HuH-7 (cell line): ENCODE measurements around the gene RUNX3.

ENCODE experiments used
- DNase-seq: peaks from one replicate; pipeline ENCODE4 v3.0.0; 2011; ENCODE audit warnings: low spot score

The RUNX3 gene

DNA sequence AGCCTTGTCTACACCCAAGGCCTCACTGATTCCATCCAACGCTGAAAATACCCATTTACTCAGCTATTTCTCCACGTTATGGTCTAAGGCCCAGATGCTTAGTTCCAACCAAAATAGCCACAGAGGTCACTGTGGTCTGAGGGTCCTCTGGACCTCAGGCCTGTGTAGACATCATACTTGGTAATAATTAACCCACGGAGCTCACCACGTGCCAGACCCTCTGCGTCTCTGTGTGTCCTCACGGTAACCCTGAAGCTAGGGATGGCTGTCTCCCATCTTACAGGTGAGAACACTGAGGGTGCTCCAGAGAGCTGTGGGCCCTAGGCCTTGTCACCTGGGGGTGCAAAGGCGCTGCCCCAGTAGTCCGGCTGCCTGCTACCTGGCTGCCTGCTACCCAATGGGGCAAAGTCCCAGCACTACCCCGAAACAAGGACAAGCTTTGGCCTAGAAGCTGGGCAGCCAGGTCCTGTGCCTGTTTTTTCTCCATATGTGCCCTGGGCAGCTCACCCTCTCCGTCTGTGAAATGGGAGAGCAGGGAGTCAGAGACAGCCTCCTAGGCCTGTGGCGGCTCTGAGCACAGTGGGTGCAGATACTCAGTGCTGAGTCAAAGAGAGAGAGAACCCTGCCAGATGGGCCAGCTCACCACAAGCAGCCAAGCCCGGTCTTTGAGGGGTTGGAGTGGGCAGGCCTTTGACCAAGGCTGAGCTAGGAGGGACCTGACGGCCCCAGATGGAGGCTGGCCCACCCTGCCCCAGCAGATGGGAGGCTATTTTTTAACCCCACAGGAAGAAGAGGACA is 17.0 kb upstream of the RUNX3 start:
- DNase-seq, result peak; percentile 73

DNA sequence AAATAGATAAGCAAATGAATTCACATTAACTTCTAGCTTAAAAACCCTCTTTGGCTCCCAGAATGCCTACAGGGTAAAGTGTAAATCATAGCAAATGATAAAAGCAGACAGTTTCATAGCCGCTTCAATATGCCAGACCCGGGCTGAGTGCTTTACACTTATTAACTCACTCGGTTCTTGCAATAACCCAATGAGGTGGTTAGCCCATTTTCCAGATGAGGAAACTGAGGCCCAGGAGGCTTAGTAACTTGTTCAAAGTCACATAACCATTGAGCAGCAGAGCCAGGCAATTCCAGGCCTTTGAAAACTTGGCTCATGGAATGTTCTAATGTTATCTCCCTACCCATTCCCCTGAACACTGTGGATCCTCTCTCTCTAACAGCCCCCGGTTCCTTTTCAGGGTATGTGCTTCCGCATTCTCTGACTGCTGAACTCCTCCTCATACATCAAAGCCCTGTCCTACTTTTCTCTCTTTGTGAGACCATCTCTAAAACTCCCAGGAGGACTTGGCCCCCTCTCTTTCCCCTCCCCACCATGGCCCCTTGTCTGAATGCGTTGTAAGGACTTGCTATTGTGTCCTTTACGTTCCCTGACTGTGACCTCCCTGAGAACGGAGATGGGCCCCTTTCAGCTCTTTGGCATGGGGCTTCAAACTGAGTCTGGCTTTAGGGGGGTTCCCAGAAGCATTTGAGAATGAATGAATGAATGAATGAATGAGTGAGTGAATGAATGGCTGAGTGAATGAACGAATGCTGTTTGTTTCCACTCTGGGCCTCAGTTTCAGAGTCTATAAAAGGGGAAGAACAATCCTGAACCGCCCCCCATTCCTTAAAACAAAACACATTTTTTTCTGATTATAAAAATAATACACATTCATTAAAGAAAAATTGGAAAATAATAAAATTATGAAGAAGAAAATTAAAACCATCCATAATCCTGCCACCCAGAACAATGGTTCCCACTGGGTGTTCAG is 15.6 kb upstream of the RUNX3 start:
- DNase-seq, result no peak

DNA sequence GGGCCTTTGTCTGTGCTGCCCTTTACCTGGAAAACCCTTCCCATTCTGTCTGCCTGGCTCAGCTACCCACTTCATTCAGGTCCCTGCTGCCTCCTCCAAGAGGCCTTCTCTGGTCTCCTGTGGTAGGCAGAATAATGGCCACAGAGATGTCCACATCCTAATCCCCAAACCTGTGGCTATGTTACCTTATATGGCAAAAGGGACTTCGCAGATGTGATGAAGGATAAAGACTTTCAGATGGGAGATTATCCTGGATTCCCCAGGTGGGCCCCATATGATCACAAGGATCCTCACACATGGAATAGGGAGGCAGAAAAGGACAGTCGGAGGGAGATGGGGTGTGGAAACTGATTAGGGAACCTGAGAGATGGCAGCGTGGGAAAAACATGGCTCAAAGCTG is 14.2 kb upstream of the RUNX3 start:
- no peak for DNase-seq

DNA sequence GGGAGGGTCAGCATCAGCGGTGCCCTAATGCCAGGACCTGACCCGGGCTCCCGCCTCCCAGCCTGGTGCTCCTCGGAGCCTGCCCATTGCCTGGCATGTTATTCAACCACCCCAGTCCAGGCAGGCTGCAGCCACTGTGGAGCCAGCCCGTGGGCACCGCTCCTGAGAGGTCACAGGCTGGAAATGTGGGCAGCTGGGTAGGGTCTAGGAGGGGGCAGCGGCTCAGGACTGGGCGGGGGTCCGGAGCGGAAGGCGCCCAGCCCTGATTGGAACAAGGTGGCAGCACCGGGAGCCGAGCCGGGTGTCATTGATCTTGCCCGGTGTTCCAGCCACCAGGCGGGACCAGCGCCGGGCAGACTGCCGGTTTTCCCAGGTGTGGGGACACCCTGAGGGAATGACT is 12.7 kb upstream of the RUNX3 start:
- DNase-seq, result no peak

DNA sequence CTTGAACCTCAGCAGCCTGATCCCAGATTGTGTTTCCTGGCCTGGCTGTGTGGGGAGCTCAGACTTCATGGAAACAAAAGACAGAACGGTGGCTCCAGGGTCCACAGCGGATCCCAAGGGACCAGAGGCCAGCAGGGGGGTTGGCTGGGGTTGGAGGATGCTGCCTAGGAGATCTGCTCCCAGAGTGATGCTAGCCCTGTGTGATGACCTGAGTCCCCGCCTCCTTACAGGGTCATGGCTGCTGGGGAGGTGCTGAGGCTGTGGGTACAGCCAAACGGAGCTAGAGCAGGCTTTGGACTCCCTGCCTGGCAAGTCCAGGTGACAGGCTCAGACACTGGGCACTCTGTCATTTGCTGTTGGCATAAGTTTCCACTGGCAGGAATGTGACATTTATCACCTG is 11.5 kb upstream of the RUNX3 start:
- no peak for DNase-seq

DNA sequence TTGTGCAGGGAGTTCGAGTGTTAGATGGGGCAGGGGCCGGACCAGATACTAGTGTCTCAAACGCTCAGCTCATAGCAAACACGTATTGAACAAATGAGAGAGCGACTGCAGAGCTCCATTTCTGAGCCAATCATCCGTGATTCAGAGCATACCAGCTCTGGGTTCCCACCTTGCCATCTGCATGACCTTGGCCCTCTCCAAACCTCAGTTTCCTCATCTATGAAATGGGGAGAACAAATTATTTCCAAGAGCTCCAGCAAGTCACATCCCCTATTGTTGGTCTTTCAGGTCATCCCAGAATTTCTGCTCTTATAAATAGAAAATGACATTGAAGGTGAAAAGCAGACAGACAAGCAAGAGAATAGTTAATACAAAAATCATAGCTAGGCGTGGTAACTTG is 10.2 kb upstream of the RUNX3 start:
- no peak for DNase-seq

DNA sequence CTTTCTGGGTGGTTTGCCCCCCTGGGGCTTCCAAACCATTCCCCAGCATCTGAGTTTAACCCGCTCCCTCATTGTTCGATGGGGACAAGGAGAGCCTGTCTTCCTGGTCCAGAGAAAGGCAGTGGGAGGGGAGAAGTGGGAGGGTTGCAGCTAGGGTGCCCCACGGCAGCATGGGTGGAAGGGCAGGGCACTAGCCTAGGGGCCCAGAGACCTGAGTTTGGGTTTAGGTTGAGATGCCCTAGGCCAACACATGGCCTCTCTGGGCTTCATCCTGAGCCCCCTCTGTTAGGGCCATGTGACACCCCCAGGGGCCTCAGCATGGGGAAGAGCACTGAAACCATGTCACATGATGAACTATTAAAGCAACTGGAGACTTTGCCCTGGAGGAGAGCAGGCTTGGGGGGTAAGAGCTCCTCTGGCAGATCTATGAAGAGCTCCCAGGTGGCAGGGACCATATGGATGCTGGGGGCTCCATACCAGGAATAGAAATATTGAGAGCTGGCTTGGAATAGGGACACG is 9.7 kb upstream of the RUNX3 start:
- no peak for DNase-seq

DNA sequence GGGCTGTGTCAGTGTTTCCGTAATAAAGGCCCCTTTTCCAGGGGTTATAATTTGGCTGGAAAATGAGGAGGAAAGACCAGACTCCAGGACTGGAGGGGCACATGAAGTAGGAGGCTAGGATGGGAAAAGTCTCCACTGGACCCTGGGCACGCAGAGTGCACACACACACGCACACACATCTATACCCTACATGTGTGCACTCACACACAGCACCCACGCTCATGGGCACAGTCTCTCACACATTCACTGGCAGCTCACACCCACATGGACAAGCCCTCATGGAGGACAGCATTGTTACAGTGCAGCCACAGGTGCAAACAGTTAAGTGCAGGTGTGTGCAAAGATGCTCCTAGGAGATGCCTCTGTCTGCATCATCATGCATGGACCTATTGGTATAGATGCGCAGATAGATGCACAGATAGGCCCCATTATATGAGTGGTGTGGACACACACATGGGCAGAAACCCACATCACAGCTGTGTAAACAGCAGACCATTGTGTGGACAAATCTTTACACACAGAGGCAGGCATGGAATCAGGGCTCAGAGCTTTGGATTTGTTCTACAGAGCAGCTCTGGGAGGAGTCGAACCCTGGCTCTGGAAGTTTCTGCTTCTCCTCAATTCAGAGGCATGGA is 9.1 kb upstream of the RUNX3 start:
- DNase-seq, result no peak

DNA sequence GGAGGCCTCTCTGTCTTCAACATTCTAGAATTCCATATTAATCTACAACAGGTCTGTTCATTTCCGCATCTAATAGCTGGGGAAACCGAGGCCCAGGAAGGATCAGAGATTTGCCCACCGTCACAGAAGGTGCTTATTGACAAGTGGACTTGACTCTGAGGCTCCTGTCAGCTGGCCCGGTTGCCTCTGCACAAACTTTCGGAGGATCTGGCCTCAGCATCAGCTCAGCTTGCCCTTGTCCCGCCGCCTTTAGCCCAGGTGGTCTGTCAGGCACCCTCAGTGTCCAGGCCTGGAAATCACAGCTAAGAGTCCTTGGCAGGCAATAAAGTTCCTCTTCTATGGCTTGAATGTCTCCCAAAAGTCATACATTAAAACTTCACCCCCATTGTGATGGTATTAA is 8.2 kb upstream of the RUNX3 start:
- DNase-seq, result no peak

DNA sequence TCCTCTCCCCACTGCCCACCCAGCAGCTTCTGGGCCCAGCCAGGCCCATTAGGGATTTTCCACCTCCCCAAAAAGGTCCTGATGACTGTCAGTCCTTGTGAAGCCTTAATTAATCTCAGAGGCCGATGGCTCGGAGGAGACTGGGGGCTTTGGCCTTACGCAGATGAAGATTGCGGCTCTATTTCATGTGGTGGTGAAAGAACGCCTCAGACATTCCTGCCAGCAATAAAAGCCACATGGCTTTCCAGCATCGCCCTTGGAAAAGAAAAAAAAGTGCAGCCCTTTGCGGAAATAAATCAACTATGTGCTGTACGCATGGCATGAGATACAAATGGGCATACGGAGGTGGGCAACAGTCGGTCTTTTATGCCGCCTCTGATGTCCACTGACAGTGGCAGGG is 6.6 kb upstream of the RUNX3 start:
- DNase-seq, result no peak

DNA sequence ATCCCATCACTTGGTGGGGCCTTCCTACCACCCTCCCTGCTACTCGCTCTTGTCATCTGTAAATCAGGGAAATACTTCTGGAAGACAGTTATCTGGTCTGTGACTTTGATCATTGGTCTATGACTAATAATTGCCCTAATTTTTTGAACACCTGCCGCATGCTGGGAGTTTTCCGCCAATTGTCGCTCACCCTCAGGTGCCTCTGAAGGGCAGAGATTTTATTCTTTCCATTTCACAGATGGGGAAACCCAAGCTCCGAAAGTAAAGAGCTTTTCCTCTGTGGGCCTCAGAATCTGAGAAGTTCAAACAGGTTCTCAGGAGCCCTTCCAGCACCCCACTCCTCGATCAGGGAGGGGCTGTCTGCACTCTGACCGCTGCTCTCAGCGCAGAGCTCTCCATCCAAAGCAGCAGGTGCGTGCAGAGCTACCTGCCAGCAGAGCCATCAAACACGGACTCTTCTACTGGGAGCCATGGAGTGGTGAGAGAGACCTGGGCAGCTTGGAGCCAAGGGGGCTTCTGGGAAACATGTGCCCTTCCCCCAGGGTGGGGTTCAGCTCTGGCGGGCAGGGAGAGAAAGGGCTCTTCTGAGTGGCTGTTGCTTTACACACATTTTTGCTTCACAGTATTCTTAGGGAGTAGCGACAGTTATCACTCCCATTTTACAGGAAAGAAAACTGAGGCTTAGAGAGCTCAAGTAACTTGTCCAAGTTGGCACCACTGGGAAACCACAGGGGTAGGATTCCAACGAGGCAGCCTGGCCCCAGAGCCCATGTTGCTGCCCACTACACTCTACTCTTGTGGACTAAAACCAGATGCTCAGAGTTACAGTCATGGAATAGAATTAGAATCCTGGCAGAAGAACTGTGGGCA is 5.8 kb upstream of the RUNX3 start:
- DNase-seq, result no peak

DNA sequence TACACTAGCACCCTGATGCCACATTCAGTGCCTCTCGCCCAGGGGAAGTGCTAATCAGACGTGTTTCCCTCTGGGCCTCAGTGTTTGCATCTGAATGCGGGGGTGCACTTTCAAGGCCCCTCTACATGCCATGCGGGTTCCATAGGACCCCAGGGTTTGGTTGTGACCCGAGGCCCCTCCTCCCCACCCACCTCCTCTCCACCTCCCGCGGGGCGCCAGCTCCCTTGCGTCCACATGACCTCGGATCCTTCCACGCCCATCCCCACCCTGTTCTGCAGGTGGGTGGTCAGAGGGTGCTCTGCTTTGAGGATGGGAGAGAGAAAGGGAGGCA is 5.1 kb upstream of the RUNX3 start:
- no peak for DNase-seq

DNA sequence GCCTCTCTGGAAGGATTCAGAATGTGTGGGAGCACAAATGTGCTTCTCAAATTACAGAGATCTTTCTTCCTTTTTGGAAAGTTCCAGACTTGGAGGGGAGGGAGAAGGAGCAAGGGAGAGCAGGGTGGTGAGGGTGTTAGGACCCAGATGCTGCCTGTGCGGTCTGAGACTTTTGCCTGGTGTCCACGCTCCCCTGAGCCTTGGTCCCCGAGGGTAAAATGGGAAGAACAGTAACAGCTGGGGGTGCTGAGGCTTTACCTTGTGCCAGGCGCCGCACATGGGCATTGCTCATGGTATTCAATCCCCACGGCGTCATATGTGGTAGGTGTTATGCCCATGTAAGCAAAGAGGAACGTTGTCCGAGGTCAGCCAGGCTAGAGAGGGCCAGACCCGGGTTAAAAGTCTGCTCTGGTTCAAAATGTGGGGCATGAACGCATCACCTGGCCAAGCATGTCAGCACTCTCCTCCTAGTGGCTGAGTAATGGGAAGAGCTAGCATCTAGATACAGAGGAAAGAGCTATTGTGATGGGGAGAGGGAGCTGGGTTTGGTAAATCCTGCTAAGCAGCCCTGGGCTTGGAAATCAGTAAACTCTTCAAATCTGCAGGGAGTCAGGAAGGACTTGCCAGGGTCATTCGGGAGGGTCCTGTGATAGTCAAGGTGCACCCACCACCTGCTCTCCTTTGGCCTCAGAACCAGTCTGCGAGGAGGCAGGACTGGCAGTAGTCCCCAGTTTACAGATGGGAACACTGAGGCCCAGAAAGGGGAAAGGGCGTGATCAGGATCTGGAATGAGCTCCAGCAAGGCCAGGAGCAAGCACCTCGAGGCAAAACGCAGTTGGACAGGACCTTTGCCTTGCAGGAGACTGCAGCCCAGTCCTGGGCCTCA is 4.5 kb upstream of the RUNX3 start:
- no peak for DNase-seq

DNA sequence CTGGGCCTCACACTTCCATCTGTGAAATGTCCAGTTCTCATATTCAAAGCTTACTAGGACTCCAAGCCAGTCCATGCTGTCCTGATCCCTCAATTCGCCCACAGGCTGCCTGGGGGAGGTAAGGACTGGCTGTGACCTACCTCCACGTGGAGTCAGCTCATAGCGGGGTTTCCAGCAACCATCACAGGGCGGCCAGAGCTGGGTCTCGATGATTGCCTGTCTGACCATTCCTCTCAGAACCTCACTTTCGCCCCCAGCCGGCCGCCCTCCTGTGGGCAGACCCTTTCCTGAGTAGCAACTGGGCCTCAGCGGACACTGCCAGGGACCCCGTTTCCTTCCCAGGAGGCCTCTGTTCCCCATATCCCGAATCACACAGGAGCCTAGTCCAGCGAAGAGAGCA is 3.4 kb upstream of the RUNX3 start:
- DNase-seq, result no peak

DNA sequence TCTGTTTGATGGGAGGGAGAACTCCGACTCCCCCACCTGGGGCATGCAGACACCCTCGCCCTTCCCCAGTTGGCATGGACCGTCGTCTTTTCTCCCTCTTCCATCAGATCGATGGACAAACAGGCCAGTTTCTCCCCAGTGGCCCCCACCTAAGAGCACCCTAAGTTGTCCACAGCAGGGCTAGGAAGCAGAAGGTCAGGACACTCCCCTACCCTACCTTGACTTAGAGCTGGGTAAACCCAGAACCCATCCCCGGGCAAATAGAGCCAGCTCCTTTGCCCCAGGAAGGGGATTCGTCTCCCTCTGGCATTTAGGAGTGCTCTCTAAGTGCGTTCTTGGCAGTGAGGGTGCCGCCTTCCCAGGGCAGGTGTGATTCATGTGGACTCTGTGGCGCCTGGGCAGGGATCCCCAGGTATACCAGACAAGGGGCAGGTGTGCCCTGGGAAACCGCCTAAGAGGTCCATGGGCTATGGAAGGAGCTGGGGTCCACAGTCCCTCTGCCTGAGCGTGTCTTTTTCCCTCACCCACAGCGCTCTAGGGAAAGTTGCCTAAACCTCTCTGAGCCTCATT is 2.7 kb upstream of the RUNX3 start:
- no peak for DNase-seq

DNA sequence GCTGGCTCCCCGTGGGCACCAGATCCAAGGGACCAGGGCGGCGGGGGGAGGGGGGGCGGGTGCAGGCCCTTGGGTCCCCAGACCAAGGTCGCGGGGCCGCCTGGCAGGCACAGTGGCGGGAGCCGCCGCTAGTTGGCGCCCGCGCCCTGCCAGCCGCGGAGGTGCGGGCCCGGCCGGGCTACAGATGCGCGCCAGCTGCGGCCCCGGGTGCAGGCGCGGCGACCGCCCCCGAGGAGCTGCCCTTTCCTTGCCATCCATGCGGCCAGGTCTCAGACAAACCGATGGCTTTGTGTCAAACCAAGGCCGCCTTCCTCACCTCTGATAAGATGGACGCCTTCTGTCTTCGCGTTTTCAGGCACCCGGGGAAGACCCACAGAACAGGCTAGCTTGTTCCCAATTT is 2.2 kb upstream of the RUNX3 start:
- peak; percentile 92 for DNase-seq

DNA sequence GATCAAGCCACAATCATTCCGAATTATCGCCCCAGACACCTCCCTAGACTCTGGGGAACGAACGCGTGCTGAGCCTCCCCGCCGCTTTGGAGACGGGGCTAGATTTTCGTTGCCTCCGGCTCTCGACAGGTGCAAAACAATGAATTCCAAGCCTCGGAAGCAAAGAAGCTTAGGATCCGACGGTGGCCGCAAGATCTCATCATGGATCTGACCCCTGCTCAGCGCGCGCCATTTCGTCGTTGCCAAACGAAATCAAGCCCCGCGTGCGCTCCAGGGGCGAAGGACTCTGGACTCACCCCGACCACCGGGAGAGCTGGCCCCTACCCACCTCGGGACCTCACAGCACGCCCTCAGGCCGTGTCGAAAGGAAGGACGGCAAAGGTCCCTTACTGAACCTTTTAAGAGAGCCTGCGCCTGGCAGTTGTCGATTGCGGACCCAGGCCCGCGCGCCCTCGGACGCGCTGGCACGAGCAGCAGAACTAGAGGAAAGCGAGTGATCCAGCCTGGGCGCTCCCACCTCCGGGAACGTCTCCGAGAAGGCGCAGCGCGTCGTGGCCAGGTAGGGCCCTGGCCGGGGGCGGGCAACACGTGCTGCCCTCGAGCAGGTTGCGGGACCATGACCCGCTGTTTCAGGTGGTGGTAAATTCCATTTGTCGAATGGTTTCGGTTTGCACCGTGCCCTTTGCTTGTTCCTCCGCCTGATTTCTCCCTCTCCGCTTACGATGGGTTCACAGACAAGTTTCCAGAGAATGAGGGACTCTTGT is 1.6 kb upstream of the RUNX3 start:
- no peak for DNase-seq

DNA sequence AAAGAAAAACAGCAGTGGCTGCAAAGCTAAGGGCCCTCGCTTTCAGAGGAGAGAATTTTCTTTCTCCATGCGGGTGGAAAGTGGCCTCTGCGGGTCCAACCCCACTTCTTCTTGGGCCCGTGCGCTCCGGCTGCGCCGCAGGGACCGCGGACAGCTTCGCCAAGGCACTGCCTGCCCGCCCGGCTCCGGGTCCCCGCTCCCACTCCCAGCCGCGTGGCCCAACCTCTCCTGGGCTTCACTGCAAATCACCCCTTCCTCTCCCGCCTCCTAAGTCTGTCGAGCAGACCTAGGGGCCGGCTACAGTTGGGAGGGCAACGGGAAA is 1.0 kb upstream of the RUNX3 start:
- DNase-seq, result no peak

DNA sequence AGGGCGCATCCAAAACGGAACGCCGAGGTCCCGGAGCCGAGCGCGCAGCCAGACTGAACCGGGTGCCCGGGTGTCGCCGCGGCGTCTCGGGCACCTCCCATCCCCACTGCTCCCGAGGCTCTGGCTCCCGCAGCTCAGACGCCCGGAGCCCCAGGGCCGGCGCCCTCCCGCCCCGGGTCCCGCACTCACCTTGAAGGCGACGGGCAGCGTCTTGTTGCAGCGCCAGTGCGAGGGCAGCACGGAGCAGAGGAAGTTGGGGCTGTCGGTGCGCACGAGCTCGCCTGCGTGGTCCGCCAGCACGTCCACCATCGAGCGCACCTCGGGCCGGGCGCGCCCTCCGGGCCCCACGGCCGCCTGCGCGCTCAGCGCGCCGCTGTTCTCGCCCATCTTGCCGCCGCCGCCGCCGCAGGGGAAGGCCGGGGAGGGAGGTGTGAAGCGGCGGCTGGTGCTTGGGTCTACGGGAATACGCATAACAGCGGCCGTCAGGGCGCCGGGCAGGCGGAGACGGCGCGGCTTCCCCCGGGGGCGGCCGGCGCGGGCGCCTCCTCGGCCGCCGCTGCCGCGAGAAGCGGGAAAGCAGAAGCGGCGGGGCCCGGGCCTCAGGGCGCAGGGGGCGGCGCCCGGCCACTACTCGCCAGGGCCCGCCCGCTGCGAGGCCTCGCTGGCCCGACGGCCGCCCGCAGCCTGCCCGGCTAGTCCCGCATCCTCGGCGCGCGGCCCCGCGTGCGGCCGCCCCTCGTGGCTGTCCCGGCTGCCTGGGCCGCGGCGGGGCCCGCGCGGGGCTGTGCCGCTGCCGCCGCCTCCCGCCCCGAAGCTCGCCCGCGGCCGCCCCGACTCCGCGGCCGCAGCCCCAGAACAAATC is 447 bp downstream of the RUNX3 start:
- DNase-seq, result no peak
